Measurements from ENCODE around the gene SNW1. TPM values are rescaled to one million over a fixed set of nuclear protein-coding genes. Genes with fewer than 3 reads are reported as not detected.

SNW1 gene
- 44.7 and 51.4 TPM in 2 replicates for total RNA-seq

GRCh38 chr14:77760381-77761204 is at the start of gene SNW1:
Gene SNW1 (minus strand): TSS chr14:77761156. CDS start chr14:77761127, 29 bp downstream.

GRCh38 chr14:77799863-77800730 is 39.1 kb upstream of the SNW1 start, which contains the start of gene ADCK1:
Gene ADCK1 (plus strand): TSS chr14:77800109. CDS start chr14:77818979, 18,870 bp downstream.

GRCh38 chr14:77707724-77708408 is 53.1 kb downstream of the SNW1 start, which contains the start of the genes ALKBH1 and SLIRP:
Gene ALKBH1 (minus strand): TSS chr14:77708023. CDS start chr14:77708004, 19 bp downstream.
Gene SLIRP (plus strand): TSS chr14:77708103. CDS start chr14:77708112, 9 bp downstream.

Other genes starting within 250 kb of the SNW1 start
- 26.0 and 58.6 TPM in 2 replicates for gene SPTLC2, start 144.5 kb downstream of the SNW1 start, total RNA-seq
- 9.8 and 12.6 TPM in 2 replicates for gene ALKBH1, start 53.1 kb downstream of the SNW1 start, total RNA-seq
- 91.8 and 108 TPM in 2 replicates for gene SLIRP, start 53.1 kb downstream of the SNW1 start, total RNA-seq
- 5.3 and 7.7 TPM in 2 replicates for gene ADCK1, start 39.0 kb upstream of the SNW1 start, total RNA-seq